ENCODE data around the gene KCNQ1. TPM values are rescaled to one million over a fixed set of nuclear protein-coding genes. Genes with fewer than 3 reads are reported as not detected.

The KCNQ1 gene
- total RNA-seq, 2 donors from 2014 or later = 38.9 to 46.1 TPM

DNA sequence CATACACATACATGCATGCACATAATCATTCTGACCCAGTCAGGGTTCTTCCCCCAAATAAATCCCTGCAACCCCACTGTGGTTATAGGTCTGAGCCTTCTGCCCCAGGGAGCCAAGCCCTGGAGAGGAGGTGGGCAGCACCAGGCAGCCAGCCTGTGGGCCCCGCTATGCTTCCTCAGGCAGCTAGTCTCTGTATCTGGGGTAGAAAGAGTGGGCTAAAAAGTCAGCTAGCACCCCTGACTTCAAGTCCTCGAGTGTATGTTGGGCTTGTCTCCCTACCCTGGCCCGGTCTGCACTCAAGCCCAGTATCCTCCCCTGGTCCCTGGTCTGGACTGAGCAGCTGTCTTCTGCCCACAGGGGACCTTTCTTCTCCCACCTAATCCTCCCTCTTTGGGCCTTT is 226.9 kb downstream of the KCNQ1 start:
- H3K9me3 ChIP-seq = no peaks in the 10 kb centered on the region
- H3K27ac ChIP-seq = peak overlapping the region in 1 of 4 donors; percentile 76
- H3K4me1 ChIP-seq = peaks cover 50% of the 10 kb centered on the region
- no peaks in the 10 kb centered on the region for H3K27me3 ChIP-seq
- 88 to 96% methylated on average over 3 of the region's 3 CpGs for WGBS, 2 donors
- no peak overlapping the region for H3K4me3 ChIP-seq
- H3K36me3 ChIP-seq (replicated peaks in 1 of 2; ENCODE audit: insufficient read depth in 1 of 2, low read depth in 2 of 2) = no peaks in the 10 kb centered on the region
- intact Hi-C loops (cut with DNase I) = no loop called here
- DNase-seq (peak in 2 of 4 donors; percentile 0 to 4), ATAC-seq (no peak)
- TF ChIP-seq, protein P1, sequence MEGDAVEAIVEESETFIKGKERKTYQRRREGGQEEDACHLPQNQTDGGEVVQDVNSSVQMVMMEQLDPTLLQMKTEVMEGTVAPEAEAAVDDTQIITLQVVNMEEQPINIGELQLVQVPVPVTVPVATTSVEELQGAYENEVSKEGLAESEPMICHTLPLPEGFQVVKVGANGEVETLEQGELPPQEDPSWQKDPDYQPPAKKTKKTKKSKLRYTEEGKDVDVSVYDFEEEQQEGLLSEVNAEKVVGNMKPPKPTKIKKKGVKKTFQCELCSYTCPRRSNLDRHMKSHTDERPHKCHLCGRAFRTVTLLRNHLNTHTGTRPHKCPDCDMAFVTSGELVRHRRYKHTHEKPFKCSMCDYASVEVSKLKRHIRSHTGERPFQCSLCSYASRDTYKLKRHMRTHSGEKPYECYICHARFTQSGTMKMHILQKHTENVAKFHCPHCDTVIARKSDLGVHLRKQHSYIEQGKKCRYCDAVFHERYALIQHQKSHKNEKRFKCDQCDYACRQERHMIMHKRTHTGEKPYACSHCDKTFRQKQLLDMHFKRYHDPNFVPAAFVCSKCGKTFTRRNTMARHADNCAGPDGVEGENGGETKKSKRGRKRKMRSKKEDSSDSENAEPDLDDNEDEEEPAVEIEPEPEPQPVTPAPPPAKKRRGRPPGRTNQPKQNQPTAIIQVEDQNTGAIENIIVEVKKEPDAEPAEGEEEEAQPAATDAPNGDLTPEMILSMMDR (IDR thresholded peaks at IDR 0.05) = no peak
- TF ChIP-seq POLR2A (IDR thresholded peaks at IDR 0.05) = no peak

DNA sequence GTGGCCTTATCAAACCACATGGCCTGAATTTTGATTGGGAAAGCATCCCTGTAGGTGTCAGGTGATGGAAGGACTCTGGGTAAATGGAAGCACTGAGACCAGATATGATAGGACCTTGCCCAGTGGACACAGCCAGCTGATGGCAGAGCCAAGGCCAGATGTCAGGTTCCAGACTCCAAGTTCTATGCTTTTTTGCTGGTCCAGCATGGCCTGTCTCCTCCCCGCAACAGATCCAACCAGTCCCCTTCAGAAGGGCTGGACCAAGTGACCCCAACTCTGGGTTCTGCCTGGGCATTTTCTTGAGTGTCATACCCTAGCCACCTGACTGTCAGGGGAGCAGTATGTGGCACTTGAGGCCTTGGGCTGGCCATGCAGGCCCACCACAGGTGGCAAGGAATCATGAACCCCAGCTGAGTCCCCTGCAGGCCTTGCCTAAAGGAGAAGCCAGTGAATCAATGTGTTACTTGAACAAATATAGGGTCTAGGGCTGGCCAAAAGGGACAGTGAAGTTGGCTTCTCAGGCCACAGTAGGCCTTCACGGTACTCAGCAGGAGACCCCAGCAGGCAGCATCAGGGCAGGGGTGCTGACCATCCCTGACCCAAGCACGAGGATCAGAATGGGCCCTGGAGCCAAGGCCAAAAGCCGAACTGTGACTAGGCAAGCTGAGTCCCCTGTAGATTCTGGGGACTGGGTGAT is 227.9 kb downstream of the KCNQ1 start:
- 93 to 98% methylated on average over 3 to 4 of the region's 4 CpGs for WGBS, 2 donors
- DNase-seq (peak in 2 of 4 donors; percentile 1 to 5), ATAC-seq (no peak)
- Histone ChIP-seq H3K36me3 (replicated peaks in 1 of 2; ENCODE audit: insufficient read depth in 1 of 2, low read depth in 2 of 2) (no peaks in the 10 kb centered on the region), H3K9me3 (no peaks in the 10 kb centered on the region), H3K27ac (peak overlapping the region in 3 of 4 donors; percentile 61 to 81 (median 76)), H3K27me3 (no peaks in the 10 kb centered on the region), H3K4me3 (no peak overlapping the region), H3K4me1 (peaks cover 55% of the 10 kb centered on the region)
- intact Hi-C loops (cut with DNase I) = no loop called here
- TF ChIP-seq POLR2A (IDR thresholded peaks at IDR 0.05) = no peak
- TF ChIP-seq, protein P1 (IDR thresholded peaks at IDR 0.05) = no peak

DNA sequence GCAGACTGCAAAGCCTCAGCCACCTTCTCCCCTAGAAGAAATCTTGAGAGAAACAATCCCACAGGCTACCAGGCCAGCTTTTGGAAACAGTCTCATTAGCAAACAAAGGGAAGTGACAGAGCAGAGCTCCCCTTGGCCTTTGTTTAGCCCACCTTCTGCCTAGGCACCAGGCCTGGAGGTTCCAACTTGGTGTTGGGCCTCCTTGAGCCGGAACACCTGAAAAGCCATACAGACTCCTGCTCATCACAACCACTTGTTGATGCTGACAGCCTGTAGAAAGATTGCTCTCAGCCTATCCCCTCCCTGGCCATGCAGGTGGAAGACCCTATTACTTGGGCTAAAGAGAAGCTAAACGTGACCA is 228.4 kb downstream of the KCNQ1 start:
- H3K9me3 ChIP-seq = no peaks in the 10 kb centered on the region
- no peak for TF ChIP-seq POLR2A (IDR thresholded peaks at IDR 0.05)
- TF ChIP-seq, protein P1 (IDR thresholded peaks at IDR 0.05) = no peak
- intact Hi-C loops (cut with DNase I) = no loop called here
- DNase-seq = peak in 1 of 4 donors; percentile 2
- no peaks in the 10 kb centered on the region for H3K27me3 ChIP-seq
- H3K4me1 ChIP-seq = peaks cover 55% of the 10 kb centered on the region
- WGBS, 2 donors = 81 to 83% methylated on average over 2 of the region's 2 CpGs
- no peaks in the 10 kb centered on the region for H3K36me3 ChIP-seq (replicated peaks in 1 of 2; ENCODE audit: insufficient read depth in 1 of 2, low read depth in 2 of 2)
- H3K4me3 ChIP-seq = no peak overlapping the region
- peak overlapping the region in 3 of 4 donors; percentile 61 to 81 (median 76) for H3K27ac ChIP-seq
- no peak for ATAC-seq

DNA sequence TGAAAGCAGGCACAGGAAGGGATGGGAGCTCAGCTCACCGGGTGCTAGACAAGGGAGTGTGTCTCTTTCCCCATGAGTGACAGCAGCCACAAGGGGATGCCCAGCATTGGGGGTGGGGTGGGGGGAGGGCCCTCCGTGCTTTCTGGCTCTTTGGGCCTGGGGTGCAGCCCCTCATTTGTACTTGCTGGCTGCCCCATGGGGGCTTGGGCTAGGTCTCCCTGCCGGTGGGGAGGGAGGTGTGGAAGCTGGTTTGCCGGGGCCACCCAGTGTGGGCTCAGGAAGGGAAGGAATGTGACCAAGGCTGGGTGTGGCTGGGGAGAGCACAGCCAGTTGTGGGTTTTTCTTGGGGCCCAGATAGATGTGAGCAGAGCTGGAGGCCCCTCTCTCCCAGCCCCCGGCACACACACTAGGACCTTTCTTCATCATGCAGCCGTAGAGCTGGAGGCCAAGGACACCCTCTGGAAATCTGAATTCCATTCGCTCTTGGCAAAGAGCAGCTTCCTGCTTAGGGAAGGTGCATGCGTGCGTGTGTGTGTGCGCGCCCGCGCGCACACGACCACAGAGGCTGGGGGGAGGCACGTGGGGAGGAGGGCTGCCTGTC is 229.2 kb downstream of the KCNQ1 start:
- TF ChIP-seq POLR2A (IDR thresholded peaks at IDR 0.05) = no peak
- TF ChIP-seq, protein P1 (IDR thresholded peaks at IDR 0.05) = no peak
- DNase-seq (peak in 3 of 4 donors; percentile 8 to 26 (median 20)), ATAC-seq (peak; percentile 38)
- H3K4me1 ChIP-seq = peaks cover 51% of the 10 kb centered on the region
- H3K27ac ChIP-seq = peak overlapping the region; percentile 27 to 81 (median 68)
- H3K4me3 ChIP-seq = no peak overlapping the region
- H3K9me3 ChIP-seq = no peaks in the 10 kb centered on the region
- H3K27me3 ChIP-seq = no peaks in the 10 kb centered on the region
- WGBS, 2 donors = 68 to 69% methylated on average over 11 to 16 of the region's 16 CpGs
- H3K36me3 ChIP-seq (replicated peaks in 1 of 2; ENCODE audit: insufficient read depth in 1 of 2, low read depth in 2 of 2) = no peaks in the 10 kb centered on the region
- intact Hi-C loops (cut with DNase I) = no loop called here

Data from body of pancreas (tissue), 4 donors.